DMS79 (cell line): Measurements from ENCODE around the gene MRPL43.
"Not testable (repeated sequence)": the region's sequence is repeated elsewhere in the genome, so short reads cannot be mapped to it uniquely, and the experiment has no call there.

Experiments used
- DNase-seq: peaks from one replicate; lab custom pipeline; 2025; lab: John Stamatoyannopoulos, UW

The MRPL43 gene

GRCh38 chr10:100986952-100987684, at the start of gene MRPL43, which contains the start of gene TWNK:
Gene MRPL43, minus strand, starts transcription at chr10:100987497. Its CDS starts 54 bp downstream, at chr10:100987443.
Gene TWNK, plus strand, starts transcription at chr10:100987543. Its CDS starts 668 bp downstream, at chr10:100988211.
- no peak for DNase-seq

- no peak for DNase-seq
Measured at GRCh38 chr10:101036726-101037125, 49.4 kb upstream of the MRPL43 start.

GRCh38 chr10:101035916-101036702, 48.8 kb upstream of the MRPL43 start:
- DNase-seq, result no peak

DNA sequence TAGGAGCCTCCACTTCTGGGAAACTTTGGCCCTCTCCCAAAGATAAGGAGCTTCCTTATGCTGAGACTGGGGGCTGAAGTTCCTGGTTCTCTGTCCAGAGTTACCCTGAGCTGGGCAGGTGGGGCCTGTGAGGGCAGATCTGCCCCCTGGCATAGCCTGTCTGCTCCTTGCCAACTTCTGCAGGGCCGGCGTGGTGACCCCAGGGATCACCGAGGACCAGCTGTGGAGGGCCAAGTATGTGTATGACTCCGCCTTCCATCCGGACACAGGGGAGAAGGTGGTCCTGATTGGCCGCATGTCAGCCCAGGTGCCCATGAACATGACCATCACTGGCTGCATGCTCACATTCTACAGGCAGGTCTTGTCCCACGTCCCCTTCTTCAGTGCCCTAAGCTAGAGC, 48.0 kb upstream of the MRPL43 start:
- DNase-seq, result no peak

DNA sequence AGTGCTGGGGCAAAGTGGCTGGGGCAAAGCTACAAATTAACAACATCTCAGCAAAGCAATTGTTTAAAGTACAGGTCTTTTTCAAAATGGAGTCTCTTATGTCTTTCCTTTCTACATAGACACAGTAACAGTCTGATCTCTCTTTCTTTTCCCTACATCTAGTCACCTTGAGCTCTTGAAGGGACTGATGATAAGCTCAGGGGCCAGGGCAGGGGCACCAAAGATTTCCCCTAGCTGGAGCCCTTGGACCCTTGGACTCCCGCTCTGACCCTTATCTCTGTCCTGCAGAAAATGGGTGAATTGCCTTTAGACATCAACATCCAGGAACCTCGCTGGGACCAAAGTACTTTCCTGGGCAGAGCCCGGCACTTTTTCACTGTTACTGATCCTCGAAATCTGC, 47.1 kb upstream of the MRPL43 start:
- not testable (repeated sequence) for DNase-seq

GRCh38 chr10:101033276-101033675, 46.0 kb upstream of the MRPL43 start:
- no peak for DNase-seq

- peak; percentile 4 for DNase-seq
Measured at GRCh38 chr10:101032637-101033224, 45.4 kb upstream of the MRPL43 start.

- DNase-seq, result peak; percentile 13
Measured at GRCh38 chr10:101031796-101032636, 44.7 kb upstream of the MRPL43 start.

DNA sequence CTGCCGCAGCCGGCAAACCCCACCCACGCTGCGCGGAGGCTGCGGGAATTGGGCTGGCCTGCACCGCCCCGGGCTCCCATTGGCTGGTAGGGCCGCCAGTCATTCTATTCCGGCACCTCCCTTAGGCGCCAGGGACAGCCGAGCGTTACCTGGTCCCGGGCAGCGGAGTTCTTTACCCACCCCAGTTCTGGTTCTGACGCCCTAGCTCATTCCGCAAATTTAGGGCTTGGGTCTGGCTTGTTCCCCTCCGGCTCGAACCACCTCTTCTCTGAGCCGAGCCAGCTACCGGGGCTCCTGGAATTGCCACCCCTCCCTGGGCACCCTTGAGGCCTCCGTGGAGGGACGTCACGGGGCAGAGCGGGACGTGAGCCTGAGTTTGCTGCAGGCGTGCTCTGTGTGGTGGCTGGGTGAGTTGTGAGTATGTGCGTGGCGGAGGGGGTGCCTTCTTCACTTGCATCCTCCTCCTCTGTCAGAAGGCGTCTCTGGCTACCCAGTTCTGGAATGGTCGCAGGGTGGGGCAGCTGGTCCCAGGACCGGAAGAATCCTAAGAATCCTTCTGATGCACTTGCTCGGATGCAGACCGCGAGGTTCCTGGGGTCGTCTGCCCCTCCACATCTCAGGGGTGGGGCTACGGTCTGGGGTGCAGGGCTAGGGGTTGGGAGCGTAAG, 44.0 kb upstream of the MRPL43 start, which contains the start of the genes PDZD7 and SFXN3:
TSS of gene PDZD7 (minus strand) at position 2 of the 668 bp plus-strand sequence. CDS start 910 bp downstream, outside the sequence.
TSS of gene SFXN3 (plus strand) at position 107 of the 668 bp plus-strand sequence. CDS start 3,461 bp downstream, outside the sequence.
- peak; percentile 33 for DNase-seq

DNA sequence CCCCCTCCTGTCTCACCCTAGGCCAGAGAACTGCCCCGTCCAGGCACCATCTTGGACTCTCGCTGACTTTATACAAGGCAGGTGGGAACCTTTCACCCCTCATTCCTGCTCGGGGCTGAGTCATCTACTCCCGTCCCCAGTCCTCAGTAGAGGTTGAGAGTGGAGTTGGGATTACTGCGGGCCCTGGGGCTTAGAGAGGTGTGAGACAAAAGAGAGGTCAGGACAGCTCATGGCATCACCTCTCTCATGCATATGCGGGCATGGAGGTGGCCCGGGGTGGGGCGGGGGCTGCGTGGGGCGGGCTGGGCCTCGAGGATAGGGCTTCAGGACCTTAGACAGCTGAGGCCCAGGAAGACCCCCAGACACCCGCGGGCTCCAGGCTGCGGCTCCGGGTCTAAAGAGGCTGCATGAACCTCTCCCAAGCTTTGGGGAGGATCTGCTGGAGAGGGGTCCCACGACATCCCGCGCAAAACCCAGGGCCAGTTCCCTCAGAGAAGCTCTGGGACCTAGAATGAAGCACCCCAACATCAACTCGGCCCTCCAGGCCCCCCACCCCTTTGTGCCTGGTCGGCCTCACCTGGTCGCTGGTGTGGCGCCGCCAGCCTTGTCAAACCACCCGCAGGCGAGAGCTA, 43.3 kb upstream of the MRPL43 start:
- no peak for DNase-seq

DNA sequence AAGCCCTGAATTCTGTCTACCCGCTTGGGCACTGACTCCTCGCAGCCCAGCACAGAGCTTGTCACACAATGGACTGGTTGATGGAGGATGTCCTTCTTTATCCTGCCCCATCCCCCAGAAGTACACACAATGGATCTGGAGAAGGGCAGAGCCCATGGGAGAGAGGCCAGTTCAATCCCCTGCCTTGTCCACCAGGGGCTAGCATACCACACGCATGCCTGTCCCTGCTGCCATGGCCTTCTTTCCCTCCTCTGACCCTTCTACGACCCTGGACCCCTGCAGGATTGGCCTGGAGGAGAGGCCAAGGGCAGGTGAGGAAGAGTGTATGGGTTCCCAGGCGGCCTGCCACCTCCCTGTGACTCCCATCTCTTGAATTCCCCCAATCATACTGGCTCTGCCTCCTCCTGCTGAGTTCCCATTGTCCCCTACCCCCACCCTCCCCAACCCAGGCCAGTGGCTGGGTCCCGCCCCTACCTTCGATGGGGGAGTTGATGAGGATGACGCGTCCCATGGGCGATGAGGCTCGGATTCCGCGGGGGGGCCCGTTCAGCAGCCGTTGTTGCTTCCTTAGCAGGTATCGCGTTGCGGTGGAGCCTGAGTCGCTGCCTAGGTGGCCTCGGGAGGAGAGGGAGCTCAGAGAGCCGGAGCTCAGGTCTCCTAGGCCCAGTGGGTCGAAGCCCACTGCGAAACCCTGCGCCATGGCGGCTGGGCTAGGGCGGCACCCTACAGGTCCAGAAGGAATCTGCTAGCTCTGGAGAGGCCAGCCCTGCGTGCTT, 42.4 kb upstream of the MRPL43 start:
- no peak for DNase-seq

DNA sequence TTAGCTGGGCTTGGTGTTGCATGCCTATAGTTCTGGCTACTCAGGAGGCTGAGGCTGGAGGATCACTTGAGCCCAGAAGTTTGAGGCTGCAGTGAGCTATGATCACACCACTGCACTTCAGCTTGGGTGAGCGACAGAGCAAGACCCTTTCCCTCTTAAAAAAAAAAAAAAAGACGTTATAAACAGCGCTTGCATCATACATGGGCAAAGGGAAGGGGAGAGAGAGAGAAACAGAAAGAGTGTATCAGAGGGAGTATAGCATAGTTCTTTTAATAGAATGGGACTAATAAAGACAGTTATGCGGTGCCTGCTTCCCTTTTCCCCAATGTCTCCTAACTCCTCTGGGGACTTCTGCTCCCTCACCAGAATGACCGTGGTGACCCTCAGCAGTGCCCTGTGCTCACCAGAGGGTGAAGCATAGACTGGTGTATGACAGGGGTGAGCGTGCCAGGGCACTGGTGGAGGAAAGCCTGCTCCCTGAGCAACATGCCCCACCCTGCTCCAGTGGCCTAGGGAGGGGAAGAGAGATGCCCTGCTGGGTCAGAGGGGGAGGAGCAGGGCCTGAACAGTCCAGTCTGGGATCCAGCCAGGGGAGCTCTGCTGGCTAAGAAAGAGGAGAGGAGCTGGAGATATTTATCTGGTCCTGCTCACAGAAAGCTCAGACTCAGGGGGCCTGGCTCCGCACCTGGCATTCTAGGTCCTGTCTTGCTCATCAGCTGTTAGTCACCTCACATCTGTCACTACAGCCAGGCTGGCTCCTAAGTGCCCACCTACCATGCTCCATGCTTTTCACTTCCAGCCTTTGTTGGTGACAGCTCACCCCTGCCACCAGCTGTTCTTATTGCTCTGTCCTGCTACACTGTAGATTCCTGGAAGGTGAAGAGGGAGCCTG, 41.4 kb upstream of the MRPL43 start:
- no peak for DNase-seq

DNA sequence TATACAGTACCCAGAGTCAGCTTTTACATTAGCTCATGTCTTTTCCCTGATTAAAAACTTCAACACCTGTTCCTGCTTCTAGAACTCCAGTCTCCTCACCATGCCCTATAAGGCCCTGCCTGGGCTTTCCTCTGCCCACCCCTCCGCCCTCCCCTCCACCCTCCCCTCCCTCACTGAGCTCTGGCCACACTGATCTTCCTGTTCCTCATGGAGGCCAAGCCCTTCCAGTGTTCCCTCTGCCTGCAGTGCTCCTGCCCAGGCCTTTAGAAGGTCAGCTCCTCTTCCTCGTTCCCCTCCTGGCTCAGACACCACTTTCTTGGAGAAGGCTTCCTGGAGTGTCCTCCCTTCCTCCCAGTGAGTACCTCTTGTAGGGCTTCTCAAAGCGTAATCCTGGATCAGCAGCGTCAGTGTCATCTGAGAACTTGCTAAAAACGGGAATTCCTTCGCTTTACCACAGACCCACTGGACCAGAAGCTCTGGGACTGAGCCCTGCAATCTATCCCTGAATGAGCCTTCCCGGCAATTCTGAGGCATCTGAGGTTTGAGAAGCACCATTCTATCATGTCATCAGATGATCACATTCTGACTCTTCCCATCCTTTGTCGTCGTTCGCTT, 39.9 kb upstream of the MRPL43 start:
- no peak for DNase-seq

- no peak for DNase-seq
Measured at GRCh38 chr10:101022967-101023705, 35.8 kb upstream of the MRPL43 start.

GRCh38 chr10:101021692-101022251, 34.5 kb upstream of the MRPL43 start:
- DNase-seq, result no peak

DNA sequence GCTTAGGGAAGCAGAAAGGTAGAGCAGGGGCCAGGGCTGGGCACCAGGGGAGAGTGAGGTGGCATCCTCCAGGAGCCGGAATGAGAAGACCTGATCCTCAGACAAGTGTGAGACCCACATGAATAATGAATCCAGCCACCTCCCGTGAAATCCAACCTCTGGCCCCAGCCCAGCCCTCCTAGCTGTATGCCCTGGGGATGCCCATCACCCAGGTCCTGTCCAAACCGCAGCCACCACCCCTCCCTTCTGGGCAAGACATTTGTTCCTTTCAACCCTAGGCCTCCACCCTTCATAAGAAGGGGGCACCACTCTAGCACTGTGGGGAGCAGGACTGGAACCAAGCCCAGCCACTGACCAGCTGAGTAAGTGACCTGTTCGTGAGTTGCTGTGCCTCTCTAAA, 33.9 kb upstream of the MRPL43 start:
- no peak for DNase-seq

DNA sequence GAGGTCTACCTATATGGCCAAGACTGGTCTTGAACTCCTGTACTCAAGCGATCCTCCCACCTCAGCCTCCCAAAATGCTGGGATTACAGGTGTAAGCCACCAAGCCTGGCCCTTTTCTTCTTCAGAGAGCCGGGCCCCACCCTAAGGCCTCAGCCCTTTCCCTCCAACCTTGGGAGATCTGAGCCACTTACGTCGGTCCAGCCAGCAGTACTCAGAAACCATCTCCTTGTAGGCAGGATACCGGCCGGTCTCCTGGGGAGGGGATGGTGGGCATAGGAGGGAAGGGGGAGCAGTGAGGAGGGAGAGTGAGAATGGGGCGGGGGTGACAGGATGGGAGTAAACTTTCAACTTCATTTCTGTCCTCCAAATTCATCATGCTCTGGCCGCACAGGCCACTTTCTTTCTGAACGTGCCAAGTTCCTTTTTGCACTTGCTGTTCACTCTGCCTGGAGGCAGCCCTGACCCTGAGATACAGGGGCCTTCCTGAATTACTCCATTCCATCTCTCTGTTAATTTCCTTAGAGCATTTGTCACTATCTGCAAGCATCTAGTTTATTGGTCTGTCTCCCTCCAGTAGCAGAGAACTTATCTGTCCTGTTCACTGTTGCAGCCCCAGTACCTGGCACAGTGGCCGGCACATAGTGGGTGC, 33.3 kb upstream of the MRPL43 start:
- no peak for DNase-seq
